ENCODE data around the gene KRT26. TPM values are rescaled to one million over a fixed set of nuclear protein-coding genes. Genes with fewer than 3 reads are reported as not detected.
A peak's percentile ranks its signal among the peaks of the same experiment; 100 is the strongest.
"Not testable (repeated sequence)": the region's sequence is repeated elsewhere in the genome, so short reads cannot be mapped to it uniquely, and the experiment has no call there.

The KRT26 gene
- total RNA-seq = not detected
- long read RNA-seq = 0 reads

GRCh38 chr17:40772101-40772500, at the start of gene KRT26:
TSS of gene KRT26 (minus strand) at chr17:40772201. CDS start at chr17:40772113, 88 bp downstream.
- intact Hi-C loops (cut with DNase I) = no loop called here
- no peak for DNase-seq (ENCODE audit: low spot score)

DNA sequence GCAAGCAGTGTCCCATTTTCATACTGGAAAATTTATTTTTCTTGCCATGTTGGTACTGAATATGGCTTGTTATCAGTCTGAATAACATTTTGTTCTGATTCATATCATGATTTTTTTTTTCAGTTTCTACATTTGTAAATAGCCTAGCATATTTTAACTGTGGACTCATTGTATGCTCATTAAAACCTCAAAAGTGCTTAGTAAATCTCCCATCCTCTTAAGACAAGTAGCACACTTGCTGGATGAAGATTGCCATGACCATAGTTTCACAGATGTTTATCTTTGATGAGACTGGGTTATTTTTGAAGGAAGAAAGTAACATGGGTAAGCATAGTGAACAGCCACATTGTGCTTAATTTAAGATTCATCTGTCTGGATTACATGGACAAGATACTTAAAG, 49.5 kb upstream of the KRT26 start:
- intact Hi-C loops (cut with DNase I) = no loop called here
- DNase-seq (ENCODE audit: low spot score) = no peak

DNA sequence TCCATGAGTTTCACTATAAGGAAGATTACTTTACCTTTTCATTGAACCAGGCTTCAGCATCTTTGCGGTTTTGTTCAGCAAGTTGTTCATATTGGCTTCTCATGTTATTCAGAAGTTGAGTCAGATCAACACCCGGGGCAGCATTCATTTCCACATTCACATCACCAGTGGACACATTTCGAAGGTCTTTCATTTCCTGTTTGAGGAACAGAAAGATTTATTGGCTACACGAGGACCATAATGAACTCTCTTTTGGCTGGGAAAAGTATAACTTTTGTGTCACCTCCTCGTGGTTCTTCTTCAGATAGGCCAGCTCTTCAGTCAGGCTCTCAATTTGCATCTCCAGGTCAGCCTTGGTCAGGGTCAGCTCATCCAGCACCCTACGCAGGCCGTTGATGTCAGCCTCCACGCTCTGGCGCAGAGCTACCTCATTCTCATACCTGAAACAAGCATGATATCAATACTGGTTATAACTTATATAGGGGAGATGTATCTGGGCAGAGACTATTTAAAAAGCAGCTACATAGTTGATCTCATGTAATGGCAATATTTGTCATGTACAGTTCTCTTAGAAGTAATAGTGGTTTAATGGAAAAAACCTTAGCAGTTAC, 48.3 kb upstream of the KRT26 start:
- intact Hi-C loops (cut with DNase I) = no loop called here
- no peak for DNase-seq (ENCODE audit: low spot score)

DNA sequence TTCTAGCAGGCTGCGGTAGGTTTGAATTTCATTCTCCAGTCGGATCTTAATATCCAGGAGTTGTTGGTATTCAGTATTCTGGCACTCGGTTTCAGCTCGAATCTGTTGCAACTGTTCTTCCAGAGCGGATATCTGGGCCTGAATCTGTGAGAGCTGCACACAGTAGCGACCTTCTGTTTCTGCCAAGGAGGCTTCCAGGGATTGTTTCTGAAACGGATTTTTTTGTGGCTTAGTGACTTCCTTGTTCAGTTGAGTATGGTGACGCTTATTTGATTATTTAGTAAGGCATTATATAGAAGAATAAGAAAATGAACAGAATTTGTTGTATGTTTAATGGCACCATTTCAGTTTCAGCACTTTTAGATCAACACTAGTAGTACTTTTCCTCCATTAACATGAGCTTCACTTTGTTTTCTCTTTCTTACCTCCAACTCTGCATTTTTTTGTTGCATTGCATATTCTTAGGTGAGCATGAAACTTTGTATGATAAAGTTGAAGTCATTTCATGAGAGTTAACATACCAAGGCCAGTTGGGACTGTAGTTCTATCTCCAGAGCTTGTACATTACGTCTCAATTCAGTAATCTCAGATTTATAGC, 47.6 kb upstream of the KRT26 start:
- no peak for DNase-seq (ENCODE audit: low spot score)
- intact Hi-C loops (cut with DNase I) = no loop called here

GRCh38 chr17:40818733-40819527, 46.9 kb upstream of the KRT26 start:
- intact Hi-C loops (cut with DNase I) = no loop called here
- DNase-seq (ENCODE audit: low spot score) = peak; percentile 89

DNA sequence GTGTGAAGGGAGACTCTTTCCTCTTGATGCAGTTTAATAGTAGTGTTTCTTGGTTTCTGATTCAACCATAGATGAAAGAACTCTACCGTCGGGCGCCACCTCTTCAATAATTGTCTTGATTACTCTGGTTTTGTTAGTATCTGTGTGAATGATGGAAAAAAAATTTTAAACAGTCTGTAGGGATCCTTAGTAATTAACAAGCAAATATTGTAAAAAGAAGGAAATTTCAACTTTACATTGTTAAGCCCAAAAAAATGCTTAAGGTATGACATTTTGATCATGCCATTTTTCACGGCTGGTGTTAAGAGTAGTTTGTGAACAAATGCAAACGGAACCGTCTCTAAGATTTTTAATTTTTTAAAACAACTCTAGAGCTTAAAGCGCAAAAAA, 46.3 kb upstream of the KRT26 start:
- intact Hi-C loops (cut with DNase I) = no loop called here
- DNase-seq (ENCODE audit: low spot score) = no peak

- no peak for DNase-seq (ENCODE audit: low spot score)
- intact Hi-C loops (cut with DNase I) = no loop called here
Measured at GRCh38 chr17:40817103-40817682, 45.2 kb upstream of the KRT26 start.

DNA sequence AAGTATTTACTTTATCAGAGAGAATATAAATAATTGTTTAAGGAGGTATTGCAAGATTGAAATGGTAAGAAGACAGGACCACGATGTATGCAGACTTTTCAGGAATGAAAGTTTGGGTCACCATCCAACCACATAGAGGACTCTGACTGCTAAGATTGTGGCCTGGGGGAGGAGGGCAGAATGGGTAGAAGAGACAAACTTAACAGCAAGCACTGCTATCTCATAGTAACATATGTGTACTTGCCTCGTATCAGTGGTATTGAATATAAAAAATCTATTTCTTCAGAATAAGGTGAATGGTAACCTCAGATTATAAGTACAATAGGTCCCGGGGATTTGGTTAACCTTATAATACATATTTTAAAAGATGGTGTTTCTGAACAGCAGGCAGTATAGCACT, 44.6 kb upstream of the KRT26 start:
- intact Hi-C loops (cut with DNase I) = no loop called here
- no peak for DNase-seq (ENCODE audit: low spot score)

DNA sequence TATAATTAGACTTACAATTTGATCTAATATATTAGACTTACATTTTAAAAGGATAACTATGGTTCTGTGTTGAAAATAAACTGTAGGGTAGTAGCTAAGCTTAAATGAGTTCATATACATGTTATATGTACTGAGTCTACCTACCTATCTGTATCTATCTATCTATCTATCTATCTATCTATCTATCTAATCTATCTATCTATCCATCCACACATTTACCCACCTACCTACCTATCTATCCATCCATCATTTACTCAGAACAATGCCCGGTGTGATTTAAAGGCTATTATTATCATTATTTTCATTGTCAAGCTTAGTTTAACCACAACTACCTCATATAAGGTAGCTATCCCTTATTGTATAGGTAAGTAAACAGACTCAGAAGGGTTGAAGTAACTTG, 43.4 kb upstream of the KRT26 start:
- intact Hi-C loops (cut with DNase I) = no loop called here
- DNase-seq (ENCODE audit: low spot score) = no peak

DNA sequence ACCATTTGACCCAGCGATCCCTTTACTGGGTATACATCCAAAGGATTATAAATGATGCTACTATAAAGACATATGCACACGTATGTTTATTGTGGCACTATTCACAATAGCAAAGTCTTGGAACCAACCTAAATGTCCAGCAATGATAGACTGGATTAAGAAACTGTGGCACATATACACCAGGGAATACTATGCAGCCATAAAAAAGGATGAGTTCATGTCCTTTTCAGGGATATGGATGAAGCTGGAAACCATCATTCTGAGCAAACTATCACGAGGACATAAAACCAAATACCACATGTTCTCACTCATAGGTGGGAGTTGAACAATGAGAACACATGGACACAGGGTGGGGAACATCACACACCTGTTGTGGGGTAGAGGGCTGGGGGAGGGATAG, 42.7 kb upstream of the KRT26 start:
- intact Hi-C loops (cut with DNase I); DNase-seq (ENCODE audit: low spot score): not testable (repeated sequence)

GRCh38 chr17:40813804-40814203, 41.8 kb upstream of the KRT26 start:
- DNase-seq (ENCODE audit: low spot score) = no peak
- intact Hi-C loops (cut with DNase I) = no loop called here

DNA sequence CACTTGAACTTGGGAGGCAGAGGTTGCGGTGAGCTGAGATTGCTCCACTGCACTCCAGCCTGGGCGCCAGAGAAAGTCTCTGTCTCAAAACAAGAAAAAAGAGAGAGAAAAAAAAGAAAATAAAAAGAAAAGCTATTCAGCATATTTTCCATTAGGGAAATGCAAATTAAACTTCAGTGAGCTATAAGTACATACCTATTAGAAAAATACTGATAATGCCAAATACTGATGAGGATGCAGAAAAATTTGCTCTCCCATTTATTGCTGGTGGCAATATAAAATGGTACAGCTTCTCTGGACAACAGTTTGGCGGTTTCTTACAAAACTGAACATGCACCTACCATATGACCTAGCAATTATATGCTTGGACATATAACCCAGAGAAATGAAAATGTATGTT, 40.6 kb upstream of the KRT26 start:
- DNase-seq (ENCODE audit: low spot score) = no peak
- intact Hi-C loops (cut with DNase I) = no loop called here

- intact Hi-C loops (cut with DNase I) = no loop called here
- no peak for DNase-seq (ENCODE audit: low spot score)
Measured at GRCh38 chr17:40810494-40810893, 38.5 kb upstream of the KRT26 start.

DNA sequence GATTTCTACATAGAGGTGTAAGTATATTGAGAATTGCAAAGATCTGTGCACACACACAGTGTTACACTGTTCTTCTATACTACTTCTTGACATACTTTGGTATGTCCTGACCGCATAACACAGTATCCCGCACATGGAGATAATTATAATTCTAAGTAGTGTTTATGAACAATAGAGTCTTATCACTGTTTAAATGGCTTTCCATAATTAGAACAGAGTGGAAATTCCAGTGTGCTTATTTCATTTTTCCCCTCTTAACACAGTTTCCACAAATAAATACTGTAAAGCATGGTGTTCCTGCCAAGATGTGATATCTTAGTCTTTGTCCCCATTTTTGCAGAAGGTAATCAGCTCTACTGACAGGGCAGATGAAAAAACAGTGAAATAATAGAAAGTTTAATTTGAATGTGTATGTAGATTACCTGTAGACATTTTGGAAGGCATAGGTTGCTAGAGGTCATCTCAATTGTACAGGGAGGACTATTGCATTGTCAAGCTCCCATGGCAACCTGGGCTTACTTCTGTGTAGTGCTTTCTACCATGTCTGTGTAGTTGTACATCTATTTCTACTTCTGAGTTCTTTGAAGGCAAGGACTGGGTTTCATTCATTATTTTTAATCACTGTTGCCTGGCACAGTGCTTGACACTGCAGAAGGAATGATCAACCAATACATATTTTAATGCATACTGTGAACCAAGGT, 37.9 kb upstream of the KRT26 start:
- DNase-seq (ENCODE audit: low spot score) = no peak
- intact Hi-C loops (cut with DNase I) = loop anchor here (5.0 to 10.0 kb wide), 2 partner anchors 515 to 837 kb away; no protein-coding TSS in a partner anchor

DNA sequence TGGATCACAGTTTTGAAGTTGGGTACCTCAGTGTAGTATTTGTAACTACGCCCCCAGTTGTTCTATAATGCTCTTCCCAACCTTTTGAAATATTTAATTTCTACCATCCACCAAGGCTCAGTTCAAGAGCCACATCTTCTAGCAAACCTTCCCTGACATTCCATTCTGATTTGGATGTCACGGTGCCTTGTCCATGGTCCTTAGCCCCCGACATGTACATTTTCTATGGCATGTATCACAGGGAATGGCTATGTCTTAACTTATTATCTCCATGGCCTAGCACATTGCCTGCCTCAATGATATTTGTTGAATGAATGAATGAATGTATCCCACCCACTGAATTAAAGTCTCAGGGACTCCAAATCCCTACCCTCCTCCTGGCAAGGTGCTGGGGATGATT, 34.1 kb upstream of the KRT26 start:
- intact Hi-C loops (cut with DNase I) = loop anchor here (5.0 to 10.0 kb wide), 2 partner anchors 519 to 841 kb away; no protein-coding TSS in a partner anchor
- no peak for DNase-seq (ENCODE audit: low spot score)

DNA sequence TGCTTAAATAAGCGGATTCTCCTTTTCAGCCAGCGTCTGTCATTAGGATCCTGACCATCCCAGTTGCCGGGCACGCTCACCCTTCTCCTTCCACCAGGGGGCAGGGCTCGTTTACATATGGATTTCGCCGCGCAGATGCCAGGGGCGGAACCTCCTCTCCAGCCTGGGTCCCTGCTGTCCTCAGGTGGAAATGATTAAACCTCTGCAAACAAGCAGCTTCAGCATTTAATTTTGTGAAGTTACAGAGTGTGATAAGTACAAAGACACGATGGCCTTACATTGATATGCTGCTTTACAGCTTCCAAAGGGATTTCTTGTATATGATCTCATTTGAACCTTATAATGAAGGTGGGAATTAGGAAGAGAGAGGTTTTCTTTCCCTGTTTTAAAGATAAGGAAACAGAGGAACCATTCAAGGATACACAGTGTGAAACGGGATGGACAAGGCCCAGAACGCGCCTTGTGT, 31.6 kb upstream of the KRT26 start:
- peak; percentile 79 for DNase-seq (ENCODE audit: low spot score)
- intact Hi-C loops (cut with DNase I) = loop anchor here (5.0 to 10.0 kb wide), 2 partner anchors 521 to 859 kb away; no protein-coding TSS in a partner anchor

DNA sequence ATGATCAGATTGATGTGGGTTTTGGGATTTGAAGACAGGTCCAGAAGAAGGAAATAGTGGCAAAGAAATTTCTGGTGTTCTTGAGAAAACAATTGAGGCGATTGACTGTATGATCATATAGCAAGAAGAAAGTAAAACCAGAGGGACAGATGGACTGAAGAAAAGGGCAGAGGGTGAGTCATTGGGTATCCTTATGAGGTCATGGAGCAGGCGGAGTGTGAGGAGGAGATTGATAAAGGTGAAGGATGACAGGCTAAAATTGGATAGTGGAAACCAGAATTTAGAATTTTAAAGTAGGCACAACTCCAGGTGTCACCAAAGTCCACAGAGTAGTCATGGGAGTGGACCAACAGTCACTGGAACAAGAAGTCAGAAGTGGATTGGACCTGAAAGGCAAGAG, 29.2 kb upstream of the KRT26 start:
- no peak for DNase-seq (ENCODE audit: low spot score)
- intact Hi-C loops (cut with DNase I) = loop anchor here (5.0 to 10.0 kb wide), 2 partner anchors 524 to 861 kb away; no protein-coding TSS in a partner anchor

DNA sequence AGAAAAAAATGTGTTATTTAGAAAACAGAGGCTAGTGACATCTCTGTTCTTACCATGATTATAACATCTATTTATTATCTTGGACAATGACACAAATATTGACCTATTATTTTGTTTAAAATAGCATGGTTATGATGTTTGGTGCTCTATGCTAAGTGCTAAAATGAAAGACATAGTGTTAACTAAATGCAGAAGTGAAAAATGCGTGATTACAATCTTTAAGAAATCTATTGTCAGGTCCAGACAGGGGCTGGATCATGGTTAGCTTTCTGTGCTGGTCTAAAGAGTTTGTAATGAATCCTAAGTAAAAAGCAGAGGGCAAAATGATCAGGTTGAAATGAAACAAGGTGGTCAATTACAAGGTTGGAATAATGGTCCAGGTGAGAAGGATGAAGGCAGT, 28.4 kb upstream of the KRT26 start:
- intact Hi-C loops (cut with DNase I) = loop anchor here (5.0 to 10.0 kb wide), 2 partner anchors 524 to 862 kb away; no protein-coding TSS in a partner anchor
- no peak for DNase-seq (ENCODE audit: low spot score)

- intact Hi-C loops (cut with DNase I) = loop anchor here (5.0 to 10.0 kb wide), 2 partner anchors 525 to 862 kb away; no protein-coding TSS in a partner anchor
Measured at GRCh38 chr17:40799859-40800258, 27.9 kb upstream of the KRT26 start, which contains the start of gene KRT28. TSS of gene KRT28 (minus strand) at chr17:40799959. CDS start at chr17:40799893, 66 bp downstream.

More at GRCh38 chr17:40799859-40800258, 27.9 kb upstream of the KRT26 start, which contains the start of gene KRT28:
- no peak for DNase-seq (ENCODE audit: low spot score)

Measured in cardiac septum (tissue), 1 donor.